Stimulated activated naive CD8-positive, alpha-beta T cell treated with anti-CD3 and anti-CD28 coated beads, Interleukin-15, Interleukin-2, amounts not matched to agents 100 U/mL and 50 U/mL, for 24 hours (primary cell): Measurements from ENCODE around the gene ATP6V0A4.
"Not testable (repeated sequence)": the region's sequence is repeated elsewhere in the genome, so short reads cannot be mapped to it uniquely, and the experiment has no call there.

ENCODE experiments used
- ATAC-seq: fragments of 150-1000 bp; cut with Tn5 transposase; one replicate; pipeline ENCODE4 v1.10.0; 2021
- DNase-seq: peaks from one replicate; pipeline ENCODE4 v3.0.0; 2021

Gene ATP6V0A4

GRCh38 chr7:138699661-138700060 is 98.3 kb downstream of the ATP6V0A4 start:
- ATAC-seq (no peak), DNase-seq (no peak)

- ATAC-seq (no peak), DNase-seq (no peak)
These were observed 99.7 kb downstream of the ATP6V0A4 start for GRCh38 chr7:138698281-138698680.

GRCh38 chr7:138697535-138698182 is 100.3 kb downstream of the ATP6V0A4 start:
- ATAC-seq, result no peak
- no peak for DNase-seq

GRCh38 chr7:138695776-138696175 is 102.2 kb downstream of the ATP6V0A4 start:
- not testable (repeated sequence) for ATAC-seq, DNase-seq

- DNase-seq, result no peak
- no peak for ATAC-seq
These were observed 102.9 kb downstream of the ATP6V0A4 start for GRCh38 chr7:138695106-138695505.

- ATAC-seq, result no peak
- no peak for DNase-seq
These were observed 106.8 kb downstream of the ATP6V0A4 start for GRCh38 chr7:138691178-138691577.

- DNase-seq (no peak), ATAC-seq (no peak)
These were observed 107.5 kb downstream of the ATP6V0A4 start for GRCh38 chr7:138690495-138690894.

- DNase-seq, ATAC-seq: not testable (repeated sequence)
These were observed 110.0 kb downstream of the ATP6V0A4 start for GRCh38 chr7:138688037-138688436.

GRCh38 chr7:138684340-138684739 is 113.7 kb downstream of the ATP6V0A4 start:
- ATAC-seq (no peak), DNase-seq (no peak)

- no peak for DNase-seq
- no peak for ATAC-seq
These were observed 118.2 kb downstream of the ATP6V0A4 start for GRCh38 chr7:138679793-138680192.

- DNase-seq, result no peak
- ATAC-seq, result no peak
These were observed 127.4 kb downstream of the ATP6V0A4 start for GRCh38 chr7:138670594-138670993.

GRCh38 chr7:138669364-138669763 is 128.6 kb downstream of the ATP6V0A4 start:
- no peak for ATAC-seq
- DNase-seq, result no peak

GRCh38 chr7:138668946-138669345 is 129.1 kb downstream of the ATP6V0A4 start:
- ATAC-seq, result no peak
- no peak for DNase-seq

GRCh38 chr7:138668229-138668596 is 129.8 kb downstream of the ATP6V0A4 start:
- no peak for DNase-seq

GRCh38 chr7:138667535-138668228 is 130.3 kb downstream of the ATP6V0A4 start:
- no peak for DNase-seq
- peak; percentile 44 for ATAC-seq

More at GRCh38 chr7:138668229-138668596, 129.8 kb downstream of the ATP6V0A4 start:
- no peak for ATAC-seq

- ATAC-seq, result no peak
- no peak for DNase-seq
These were observed 131.6 kb downstream of the ATP6V0A4 start for GRCh38 chr7:138666385-138666784.

GRCh38 chr7:138665669-138666140 is 132.3 kb downstream of the ATP6V0A4 start:
- ATAC-seq, result no peak
- no peak for DNase-seq

- DNase-seq, result no peak
- ATAC-seq, result no peak
These were observed 132.7 kb downstream of the ATP6V0A4 start for GRCh38 chr7:138665249-138665648.

GRCh38 chr7:138663725-138664710 is 134.0 kb downstream of the ATP6V0A4 start:
- ATAC-seq (no peak), DNase-seq (peak; percentile 5)

- no peak for DNase-seq
- no peak for ATAC-seq
These were observed 135.0 kb downstream of the ATP6V0A4 start for GRCh38 chr7:138662991-138663320.

- no peak for ATAC-seq
- no peak for DNase-seq
These were observed 135.7 kb downstream of the ATP6V0A4 start for GRCh38 chr7:138662076-138662990.
